Aorta (tissue), 5 donors: Measurements from ENCODE around the gene AR. TPM values are rescaled to one million over a fixed set of nuclear protein-coding genes. Genes with fewer than 3 reads are reported as not detected.

ENCODE experiments used
- ATAC-seq: fragments of 200-7000 bp; cut with Tn5 transposase; one replicate; pipeline ENCODE4 v1.9.1; 2022; ENCODE audit warnings: moderate library complexity; ENCODE audit not compliant: low FRiP score
- DNase-seq, 2 donors: peaks; one replicate each; pipeline ENCODE4 v3.0.0-alpha.2; 2020
- H3K27ac ChIP-seq, 2 donors: one replicate each; pipeline ENCODE4 v1.5.1; 2013; ENCODE audit warnings: low read length in 2 of 2, mild to moderate bottlenecking in 2 of 2, moderate library complexity in 2 of 2, control low read depth in 1 of 2, inconsistent platforms in 1 of 2, low read depth in 1 of 2
- H3K27me3 ChIP-seq, 2 donors: one replicate each; pipeline ENCODE4 v1.6.1; 2013; ENCODE audit warnings: control low read depth in 1 of 2, low read length in 1 of 2, mild to moderate bottlenecking in 1 of 2, moderate library complexity in 1 of 2; ENCODE audit not compliant: insufficient read depth in 2 of 2, control insufficient read depth in 1 of 2
- H3K36me3 ChIP-seq, 2 donors: one replicate each; pipeline ENCODE4 v1.6.1; 2013; ENCODE audit warnings: control low read depth in 1 of 2, low read length in 1 of 2, mild to moderate bottlenecking in 1 of 2; ENCODE audit not compliant: insufficient read depth in 2 of 2, control insufficient read depth in 1 of 2
- H3K4me1 ChIP-seq, 2 donors: one replicate each; pipeline ENCODE4 v1.6.1; 2013; ENCODE audit warnings: low read length in 2 of 2, control low read depth in 1 of 2, mild to moderate bottlenecking in 1 of 2, moderate library complexity in 1 of 2; ENCODE audit not compliant: insufficient read depth in 2 of 2, control insufficient read depth in 1 of 2
- H3K4me3 ChIP-seq, 2 donors: one replicate each; pipeline ENCODE4 v1.5.1; 2013; ENCODE audit warnings: low read length in 2 of 2, control low read depth in 1 of 2, mild to moderate bottlenecking in 1 of 2
- H3K9me3 ChIP-seq: one replicate; pipeline ENCODE4 v1.6.1; 2013; ENCODE audit warnings: mild to moderate bottlenecking, low read length; ENCODE audit not compliant: control insufficient read depth
- WGBS, 2 donors: extraction: QIAGEN DNeasy Blood & Tissue Kit; methylation state at CpG; one replicate each; pipeline ENCODE4 v1.1.7; 2013; 5-methylcytosine and 5-hydroxymethylcytosine counted together
- intact Hi-C, 2 donors: fragments of 100-400 bp; cut with DNase I; formaldehyde crosslinking; loops; one replicate each; pipeline versions ENCODE4 v1.14.2 to v1.15.0; 2022
- polyA plus RNA-seq, 2 donors: library from polyadenylated mRNA; stranded (reverse); fragments of 200-250 nt; gene quantifications; one replicate each; pipeline ENCODE4 v1.2.3, GENCODE V29; 2013
- total RNA-seq, 2 donors: library from RNA; stranded (reverse); fragmentation: NEBNext Ultra II Directional; extraction: Animal tissue kit (Norgen Biotek cat#: 25700); gene quantifications; one replicate each; pipeline ENCODE4 v1.2.1, GENCODE V29; 2021
- donor health status: healthy with polysubstance abuse.
- donor health status: Bipolar disorder and iron deficiency.
- donor health status: DM: no; HTN: no; CAD: no.
- donor health status: DM: no; HTN: no; CAD: no.
- donor health status: DM: yes; HTN: yes; CAD: no.

The AR gene
- total and polyA plus RNA-seq, 4 donors, result 1.6 to 17.9 (median 8.9) TPM

GRCh38 chrX:67732864-67733263 lies 189.0 kb downstream of the AR start:
- Histone ChIP-seq H3K4me3 (no peak overlapping the region), H3K27ac (no peak overlapping the region), H3K27me3 (no peaks in the 10 kb centered on the region), H3K4me1 (no peaks in the 10 kb centered on the region), H3K36me3 (no peaks in the 10 kb centered on the region), H3K9me3 (no peaks in the 10 kb centered on the region)
- ATAC-seq (no peak), DNase-seq (no peak)
- 62 to 68% methylated on average over 2 of the region's 2 CpGs for WGBS, 2 donors
- intact Hi-C loops, result no loop called here

GRCh38 chrX:67734111-67734753 lies 190.4 kb downstream of the AR start:
- intact Hi-C loops, result no loop called here
- Histone ChIP-seq H3K27me3 (no peaks in the 10 kb centered on the region), H3K4me3 (no peak overlapping the region), H3K27ac (no peak overlapping the region), H3K4me1 (no peaks in the 10 kb centered on the region), H3K9me3 (no peaks in the 10 kb centered on the region), H3K36me3 (no peaks in the 10 kb centered on the region)
- WGBS, 2 donors, result 71 to 74% methylated on average over 2 of the region's 2 CpGs
- ATAC-seq (no peak), DNase-seq (no peak)

GRCh38 chrX:67749536-67749935 lies 205.7 kb downstream of the AR start:
- intact Hi-C loops, result no loop called here
- Histone ChIP-seq H3K36me3 (no peaks in the 10 kb centered on the region), H3K4me1 (no peaks in the 10 kb centered on the region), H3K27me3 (no peaks in the 10 kb centered on the region), H3K4me3 (no peak overlapping the region), H3K9me3 (no peaks in the 10 kb centered on the region), H3K27ac (no peak overlapping the region)
- WGBS, 2 donors, result 8 to 24% methylated on average over 2 of the region's 2 CpGs
- ATAC-seq, result no peak
- no peak for DNase-seq

GRCh38 chrX:67750694-67751093 lies 206.9 kb downstream of the AR start:
- Histone ChIP-seq H3K4me3 (no peak overlapping the region), H3K27me3 (no peaks in the 10 kb centered on the region), H3K27ac (no peak overlapping the region), H3K4me1 (no peaks in the 10 kb centered on the region), H3K36me3 (no peaks in the 10 kb centered on the region), H3K9me3 (no peaks in the 10 kb centered on the region)
- 42 to 66% methylated on average over 2 of the region's 2 CpGs for WGBS, 2 donors
- intact Hi-C loops, result no loop called here
- ATAC-seq (no peak), DNase-seq (no peak)

- H3K27me3 ChIP-seq, result no peaks in the 10 kb centered on the region
- intact Hi-C loops, result no loop called here
- ATAC-seq (no peak), DNase-seq (no peak)
- H3K9me3 ChIP-seq, result no peaks in the 10 kb centered on the region
- no peak overlapping the region for H3K4me3 ChIP-seq
- H3K36me3 ChIP-seq, result no peaks in the 10 kb centered on the region
- H3K27ac ChIP-seq, result no peak overlapping the region
- H3K4me1 ChIP-seq, result no peaks in the 10 kb centered on the region
- 89 to 97% methylated on average over 1 of the region's 1 CpG for WGBS, 2 donors
These were observed 215.2 kb downstream of the AR start for GRCh38 chrX:67759018-67759417.

- Histone ChIP-seq H3K27ac (no peak overlapping the region), H3K4me1 (no peaks in the 10 kb centered on the region), H3K27me3 (no peaks in the 10 kb centered on the region), H3K9me3 (no peaks in the 10 kb centered on the region), H3K36me3 (no peaks in the 10 kb centered on the region), H3K4me3 (no peak overlapping the region)
- intact Hi-C loops, result no loop called here
- ATAC-seq (no peak), DNase-seq (no peak)
These were observed 233.3 kb downstream of the AR start for GRCh38 chrX:67777148-67777547.

GRCh38 chrX:67779099-67779498 lies 235.3 kb downstream of the AR start:
- intact Hi-C loops, result no loop called here
- Histone ChIP-seq H3K27ac (no peak overlapping the region), H3K4me3 (no peak overlapping the region), H3K36me3 (no peaks in the 10 kb centered on the region), H3K27me3 (no peaks in the 10 kb centered on the region), H3K9me3 (no peaks in the 10 kb centered on the region), H3K4me1 (no peaks in the 10 kb centered on the region)
- DNase-seq (no peak), ATAC-seq (no peak)
- 80 to 91% methylated on average over 3 of the region's 3 CpGs for WGBS, 2 donors
